ENCODE measurements around the gene TBCCD1.

DNA sequence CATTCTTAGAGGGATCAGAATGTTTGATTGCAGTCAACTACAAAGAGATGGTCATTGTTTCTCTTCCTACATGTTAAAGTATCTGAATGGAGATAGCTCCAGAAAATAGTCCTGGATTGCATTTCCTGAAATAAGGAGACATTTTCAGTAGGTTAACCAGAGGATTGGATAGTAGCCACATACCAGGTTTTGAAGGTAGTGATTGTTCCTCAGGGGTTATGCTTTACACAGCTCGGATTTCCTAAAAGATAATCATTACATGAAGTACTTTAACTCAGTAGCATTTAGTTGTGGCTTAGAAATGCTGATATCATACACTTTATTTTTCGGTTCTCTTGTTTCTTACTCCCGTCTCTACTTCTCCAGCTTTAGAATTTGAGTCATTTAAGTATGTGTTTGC lies 13.6 kb upstream of the TBCCD1 start:
- TF ChIP-seq, protein P1, sequence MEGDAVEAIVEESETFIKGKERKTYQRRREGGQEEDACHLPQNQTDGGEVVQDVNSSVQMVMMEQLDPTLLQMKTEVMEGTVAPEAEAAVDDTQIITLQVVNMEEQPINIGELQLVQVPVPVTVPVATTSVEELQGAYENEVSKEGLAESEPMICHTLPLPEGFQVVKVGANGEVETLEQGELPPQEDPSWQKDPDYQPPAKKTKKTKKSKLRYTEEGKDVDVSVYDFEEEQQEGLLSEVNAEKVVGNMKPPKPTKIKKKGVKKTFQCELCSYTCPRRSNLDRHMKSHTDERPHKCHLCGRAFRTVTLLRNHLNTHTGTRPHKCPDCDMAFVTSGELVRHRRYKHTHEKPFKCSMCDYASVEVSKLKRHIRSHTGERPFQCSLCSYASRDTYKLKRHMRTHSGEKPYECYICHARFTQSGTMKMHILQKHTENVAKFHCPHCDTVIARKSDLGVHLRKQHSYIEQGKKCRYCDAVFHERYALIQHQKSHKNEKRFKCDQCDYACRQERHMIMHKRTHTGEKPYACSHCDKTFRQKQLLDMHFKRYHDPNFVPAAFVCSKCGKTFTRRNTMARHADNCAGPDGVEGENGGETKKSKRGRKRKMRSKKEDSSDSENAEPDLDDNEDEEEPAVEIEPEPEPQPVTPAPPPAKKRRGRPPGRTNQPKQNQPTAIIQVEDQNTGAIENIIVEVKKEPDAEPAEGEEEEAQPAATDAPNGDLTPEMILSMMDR (IDR thresholded peaks at IDR 0.05 in 8 of 11, conservative IDR thresholded peaks at IDR 0.05 in 3 of 11), result no peak
- TF ChIP-seq POLR2A (IDR thresholded peaks at IDR 0.05), result no peak
